SK-N-SH (cell line): ENCODE measurements around the gene SLC2A4. TPM values are rescaled to one million over a fixed set of nuclear protein-coding genes. Genes with fewer than 3 reads are reported as not detected.

ENCODE experiments used
- CTCF ChIA-PET: fragments of 300-600, 350-600 bp; formaldehyde crosslinking; extraction: SDS; loops from one replicate; lab custom pipeline; 2021; lab: Yijun Ruan, JAX
- POLR2A ChIA-PET: fragments of 350-600 bp; sonication (Branson Sonifier 250); formaldehyde crosslinking; extraction: SDS; loops from one replicate; lab custom pipeline; 2020; ENCODE audit warnings: antibody characterized with exemption, inconsistent platforms; lab: Yijun Ruan, JAX
- DNase-seq: peaks from one replicate; pipeline ENCODE4 v3.0.0; 2012
- H2AFZ ChIP-seq: fragments of 200-600 bp; sonication (generic); 2 replicates; pipeline ENCODE4 v1.8.1; 2016; ENCODE audit warnings: antibody characterized with exemption, mild to moderate bottlenecking, low read depth
- H3F3A ChIP-seq: fragments of 200-600 bp; sonication (generic); replicated peaks from 2 replicates; pipeline ENCODE3; 2016; ENCODE audit warnings: antibody characterized with exemption, mild to moderate bottlenecking; ENCODE audit not compliant: insufficient read depth
- H3K27ac ChIP-seq, 2 experiments: fragments of 200-500 bp in 1 of 2; fragments of 200-600 bp in 1 of 2; sonication (Bioruptor generic) in 1 of 2; sonication (generic), shearing (Covaris generic) in 1 of 2; 2 replicates each; pipeline versions ENCODE4 v1.5.1 to v1.6.1; 2014 to 2016; ENCODE audit warnings: low read depth in 2 of 2, inconsistent platforms in 1 of 2, low read length in 1 of 2, mild to moderate bottlenecking in 1 of 2, mixed read lengths in 1 of 2
- H3K27me3 ChIP-seq: fragments of 200-600 bp; sonication (generic), shearing (Covaris generic); 2 replicates; pipeline ENCODE4 v1.6.1; 2016; ENCODE audit warnings: mixed run types; ENCODE audit not compliant: insufficient read depth
- H3K36me3 ChIP-seq, 2 experiments: fragments of 200-500 bp in 1 of 2; fragments of 200-600 bp in 1 of 2; sonication (Bioruptor generic) in 1 of 2; sonication (generic) in 1 of 2; replicated peaks in 1 of 2; 2 replicates each; pipeline versions ENCODE3 to v1.5.1; 2014 to 2016; ENCODE audit warnings: low read length in 1 of 2, mild to moderate bottlenecking in 1 of 2; ENCODE audit not compliant: insufficient read depth in 2 of 2, control insufficient read depth in 1 of 2
- H3K4me1 ChIP-seq, 2 experiments: fragments of 200-500 bp in 1 of 2; fragments of 200-600 bp in 1 of 2; sonication (Bioruptor generic) in 1 of 2; sonication (generic), shearing (Covaris generic) in 1 of 2; 2 replicates each; pipeline versions ENCODE4 v1.5.1 to v1.6.1; 2014 to 2016; ENCODE audit warnings: low read depth in 1 of 2, low read length in 1 of 2, mixed run types in 1 of 2; ENCODE audit not compliant: insufficient read depth in 2 of 2, control insufficient read depth in 1 of 2
- H3K4me2 ChIP-seq: fragments of 200-600 bp; sonication (generic), shearing (Covaris generic); 2 replicates; pipeline ENCODE4 v1.6.1; 2017; ENCODE audit warnings: mixed run types
- H3K4me3 ChIP-seq, 2 experiments: fragments of 200-500 bp in 1 of 2; fragments of 200-600 bp in 1 of 2; sonication (Bioruptor generic) in 1 of 2; sonication (generic), shearing (Covaris generic) in 1 of 2; 2 replicates each; pipeline versions ENCODE4 v1.5.1 to v1.8.1; 2014 to 2016; ENCODE audit warnings: low read depth in 2 of 2, inconsistent platforms in 1 of 2, low read length in 1 of 2, mild to moderate bottlenecking in 1 of 2, mixed read lengths in 1 of 2, moderate library complexity in 1 of 2
- H3K79me2 ChIP-seq: fragments of 200-600 bp; sonication (generic); 2 replicates; pipeline ENCODE4 v1.8.1; 2017; ENCODE audit warnings: mild to moderate bottlenecking; ENCODE audit not compliant: insufficient read depth
- H3K9ac ChIP-seq: fragments of 200-600 bp; sonication (generic); 2 replicates; pipeline ENCODE4 v1.6.1; 2017; ENCODE audit warnings: mixed run types
- H3K9me2 ChIP-seq: fragments of 200-600 bp; sonication (generic); 2 replicates; pipeline ENCODE4 v1.6.1; 2017; ENCODE audit warnings: mixed run types
- H3K9me3 ChIP-seq: fragments of 200-600 bp; sonication (generic); 2 replicates; pipeline ENCODE4 v1.6.1; 2017; ENCODE audit warnings: mixed run types, mild to moderate bottlenecking, moderate library complexity
- H4K20me1 ChIP-seq: fragments of 200-600 bp; sonication (generic); 2 replicates; pipeline ENCODE4 v1.6.1; 2017; ENCODE audit warnings: mild to moderate bottlenecking, mixed run types; ENCODE audit not compliant: insufficient read depth
- CTCF ChIP-seq: fragments of 200-600 bp; sonication (generic); IDR thresholded peaks from 2 replicates; pipeline ENCODE4 v1.6.1; 2017; ENCODE audit warnings: antibody characterized with exemption, mild to moderate bottlenecking, moderate library complexity
- FOSL2 ChIP-seq: IDR thresholded peaks from 2 replicates; pipeline ENCODE4 v1.4.0; 2012; ENCODE audit warnings: low read depth, mild to moderate bottlenecking, moderate library complexity, borderline replicate concordance
- MEF2A ChIP-seq: IDR thresholded peaks from 2 replicates; pipeline ENCODE4 v1.4.0; 2012; ENCODE audit warnings: low read depth, borderline replicate concordance
- MXI1 ChIP-seq: IDR thresholded peaks from 2 replicates; pipeline ENCODE4 v1.6.1; 2012; ENCODE audit warnings: mild to moderate bottlenecking, low read depth, low read length, improper control_type of control experiment
- NRF1 ChIP-seq: IDR thresholded peaks from 2 replicates; pipeline ENCODE4 v1.6.1; 2012; ENCODE audit warnings: low read depth, mild to moderate bottlenecking, low read length
- SIN3A ChIP-seq: IDR thresholded peaks from 2 replicates; pipeline ENCODE4 v1.6.1; 2012; ENCODE audit warnings: low read depth, mild to moderate bottlenecking, low read length, moderate library complexity, borderline replicate concordance
- TAF1 ChIP-seq: IDR thresholded peaks from 2 replicates; pipeline ENCODE4 v1.6.1; 2012; ENCODE audit warnings: low read depth, mild to moderate bottlenecking, low read length, moderate library complexity, borderline replicate concordance
- USF2 ChIP-seq: fragments of 150-350 bp; IDR thresholded peaks from 2 replicates; pipeline ENCODE4 v1.6.1; 2017; ENCODE audit warnings: antibody characterized with exemption, low read length, low read depth, borderline replicate concordance
- YY1 ChIP-seq: IDR thresholded peaks from 2 replicates; pipeline ENCODE4 v1.4.0; 2012; ENCODE audit warnings: low read depth, mild to moderate bottlenecking
- WGBS: methylation state at CpG from one replicate; pipeline ENCODE4 v1.1.6; 2017; ENCODE audit warnings: low lambda C conversion rate; 5-methylcytosine and 5-hydroxymethylcytosine counted together
- polyA plus RNA-seq, 3 experiments: library from polyadenylated mRNA; depleted of rRNA; stranded (reverse); fragments of >200 nt; gene quantifications; 2 replicates each; pipeline ENCODE4 v1.2.3, GENCODE V29; 2012
- TF ChIP-seq, protein P1 (sequence below): IDR thresholded peaks from 2 replicates; pipeline ENCODE4 v1.4.0; 2012; ENCODE audit warnings: low read depth, borderline replicate concordance
- TF ChIP-seq, protein P2 (sequence below): IDR thresholded peaks from 2 replicates; pipeline ENCODE4 v1.4.0; 2012; ENCODE audit warnings: low read depth

The SLC2A4 gene
- polyA plus RNA-seq, 1 of the 3 experiments (the other 2 are of a cell fraction) = 0.44 TPM

DNA sequence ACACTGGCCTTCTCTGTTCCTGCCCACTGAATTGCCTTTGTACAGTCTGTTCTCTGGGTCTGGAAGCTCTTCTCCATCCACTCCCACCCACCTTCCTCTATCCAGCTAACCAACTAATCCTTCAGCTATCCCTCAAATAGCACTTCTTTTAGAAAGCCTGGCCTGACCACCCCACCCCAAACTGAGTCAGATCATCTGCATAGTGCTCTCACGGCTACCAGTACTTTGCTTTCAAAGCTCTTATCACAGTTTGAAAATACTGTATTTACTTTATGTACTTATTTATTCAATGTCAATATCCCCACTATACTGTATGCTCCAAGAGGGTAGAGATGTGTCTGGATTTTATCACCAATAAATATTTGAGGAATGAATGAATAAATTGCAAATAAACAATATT is 14.7 kb upstream of the SLC2A4 start (continued):
- TF ChIP-seq, protein P1, sequence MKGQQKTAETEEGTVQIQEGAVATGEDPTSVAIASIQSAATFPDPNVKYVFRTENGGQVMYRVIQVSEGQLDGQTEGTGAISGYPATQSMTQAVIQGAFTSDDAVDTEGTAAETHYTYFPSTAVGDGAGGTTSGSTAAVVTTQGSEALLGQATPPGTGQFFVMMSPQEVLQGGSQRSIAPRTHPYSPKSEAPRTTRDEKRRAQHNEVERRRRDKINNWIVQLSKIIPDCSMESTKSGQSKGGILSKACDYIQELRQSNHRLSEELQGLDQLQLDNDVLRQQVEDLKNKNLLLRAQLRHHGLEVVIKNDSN = no peak
- TF ChIP-seq USF2 = no peak
- TF ChIP-seq TAF1 = no peak
- TF ChIP-seq FOSL2 = no peak
- TF ChIP-seq YY1 = no peak
- TF ChIP-seq SIN3A = no peak
- no peak for TF ChIP-seq CTCF

DNA sequence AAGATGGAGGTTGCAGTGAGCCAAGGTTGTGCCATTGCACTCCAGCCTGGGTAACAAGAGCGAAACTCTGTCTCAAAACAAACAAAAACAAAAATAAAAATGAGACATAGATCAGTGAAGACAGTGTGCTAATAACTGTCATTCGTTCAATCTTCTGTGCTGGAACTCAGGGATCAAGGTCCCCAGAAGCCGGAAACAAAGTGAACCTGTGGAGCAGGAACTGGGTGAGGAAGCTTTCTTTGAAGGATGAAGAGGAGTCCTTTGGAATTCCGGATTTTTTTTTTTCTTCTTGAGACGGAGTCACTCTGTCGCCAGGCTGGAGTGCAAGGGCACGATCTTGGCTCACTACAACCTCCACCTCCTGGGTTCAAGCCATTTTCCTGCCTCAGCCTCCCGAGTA is 2.1 kb upstream of the SLC2A4 start:
- no peak overlapping the region for H3K4me2 ChIP-seq
- POLR2A ChIA-PET = no interaction called here
- H3K79me2 ChIP-seq = no peaks in the 10 kb centered on the region
- peaks cover 6 to 18% of the 10 kb centered on the region in 2 experiments; a peak in 2 of 4 replicates for H3K4me1 ChIP-seq
- peaks cover 15% of the 10 kb centered on the region for H3F3A ChIP-seq
- CTCF ChIA-PET = interaction anchor here (1.1 to 8.8 kb wide), 4 partner anchors 19 to 65 kb away, joined by 3 to 169 read pairs (median 4); no protein-coding TSS in a partner anchor
- H3K9me3 ChIP-seq = no peaks in the 10 kb centered on the region
- no peak overlapping the region for H2AFZ ChIP-seq
- no peaks in the 10 kb centered on the region for H3K27me3 ChIP-seq
- no peak for DNase-seq
- H3K4me3 ChIP-seq = no peak overlapping the region
- no peak overlapping the region for H3K27ac ChIP-seq
- no peaks in the 10 kb centered on the region for H4K20me1 ChIP-seq
- no peaks in the 10 kb centered on the region for H3K9me2 ChIP-seq
- 73% methylated on average over 8 of the region's 8 CpGs for WGBS
- H3K36me3 ChIP-seq = no peaks in the 10 kb centered on the region
- TF ChIP-seq, protein P1 = no peak
- TF ChIP-seq MEF2A = no peak
- TF ChIP-seq, protein P2, sequence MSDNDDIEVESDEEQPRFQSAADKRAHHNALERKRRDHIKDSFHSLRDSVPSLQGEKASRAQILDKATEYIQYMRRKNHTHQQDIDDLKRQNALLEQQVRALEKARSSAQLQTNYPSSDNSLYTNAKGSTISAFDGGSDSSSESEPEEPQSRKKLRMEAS = no peak
- TF ChIP-seq MXI1 = no peak
- no peak for TF ChIP-seq NRF1
- TF ChIP-seq, all 33 proteins: peak for 0
- H3K9ac ChIP-seq = no peak overlapping the region
